SU-DHL-6 (cell line): Measurements from ENCODE around the gene KREMEN1.

Experiments used
- H2AFZ ChIP-seq: fragments of 200-600 bp; sonication (generic); 2 replicates; pipeline ENCODE4 v1.6.1; 2014; ENCODE audit warnings: low read depth, mild to moderate bottlenecking, moderate library complexity, mixed read lengths, antibody characterized with exemption, low read length; ENCODE audit not compliant: severe bottlenecking
- H3F3A ChIP-seq: fragments of 200-600 bp; shearing (Covaris generic); 2 replicates; pipeline ENCODE4 v1.6.0; 2016; ENCODE audit warnings: antibody characterized with exemption, mild to moderate bottlenecking; ENCODE audit not compliant: insufficient read depth
- H3K27ac ChIP-seq: fragments of 200-600 bp; sonication (generic); 2 replicates; pipeline ENCODE4 v1.5.1; 2016; ENCODE audit warnings: low read depth, mild to moderate bottlenecking, low read length, moderate library complexity, mixed read lengths
- H3K27me3 ChIP-seq: fragments of 200-600 bp; sonication (generic), shearing (Covaris generic); 2 replicates; pipeline ENCODE4 v1.6.0; 2014; ENCODE audit warnings: mild to moderate bottlenecking, low read length
- H3K36me3 ChIP-seq: fragments of 200-600 bp; sonication (generic); 2 replicates; pipeline ENCODE4 v1.6.1; 2014; ENCODE audit warnings: mild to moderate bottlenecking, low read length, mixed read lengths
- H3K4me2 ChIP-seq: fragments of 300-600, 200-600 bp; shearing (Covaris generic), sonication (generic); 2 replicates; pipeline ENCODE4 v1.6.0; 2014; ENCODE audit warnings: low read length, low read depth, mild to moderate bottlenecking; ENCODE audit not compliant: poor library complexity, severe bottlenecking
- H3K4me3 ChIP-seq: fragments of 200-600 bp; sonication (generic); 2 replicates; pipeline ENCODE4 v1.5.1; 2014; ENCODE audit warnings: antibody characterized with exemption, low read length, mild to moderate bottlenecking, mixed read lengths; ENCODE audit not compliant: insufficient read depth, poor library complexity, severe bottlenecking
- H3K79me2 ChIP-seq: fragments of 200-600 bp; sonication (generic); 2 replicates; pipeline ENCODE4 v1.6.1; 2014; ENCODE audit warnings: mild to moderate bottlenecking, low read length, moderate library complexity; ENCODE audit not compliant: insufficient read depth
- H3K9ac ChIP-seq: fragments of 200-600 bp; sonication (generic); 2 replicates; pipeline ENCODE4 v1.7.0; 2014; ENCODE audit warnings: mild to moderate bottlenecking, low read length
- H3K9me2 ChIP-seq: fragments of 200-600 bp; sonication (generic); replicated peaks from 2 replicates; pipeline ENCODE4 v1.6.1; 2014; ENCODE audit warnings: low read length; ENCODE audit not compliant: insufficient read depth
- H3K9me3 ChIP-seq: fragments of 200-600 bp; sonication (generic); 2 replicates; pipeline ENCODE4 v1.6.1; 2014; ENCODE audit warnings: low read length, mixed read lengths; ENCODE audit not compliant: insufficient read depth
- H4K20me1 ChIP-seq: fragments of 200-600 bp; sonication (generic); 2 replicates; pipeline ENCODE4 v1.6.1; 2014; ENCODE audit warnings: low read depth, mild to moderate bottlenecking, antibody characterized with exemption, low read length, moderate library complexity, mixed read lengths
- CTCF ChIP-seq: fragments of 200-600 bp; sonication (generic); IDR thresholded peaks from one replicate; pipeline ENCODE4 v1.5.1; 2017; ENCODE audit warnings: antibody characterized with exemption, mild to moderate bottlenecking, low read length, moderate library complexity; ENCODE audit not compliant: insufficient read depth, poor library complexity, severe bottlenecking
- EZH2phosphoT487 ChIP-seq: fragments of 200-600 bp; sonication (generic), shearing (Covaris generic); conservative IDR thresholded peaks from 2 replicates; pipeline ENCODE4 v1.6.1; 2018; ENCODE audit warnings: mild to moderate bottlenecking, antibody characterized with exemption, low read length, moderate library complexity, mixed read lengths

Gene KREMEN1

GRCh38 chr22:29072979-29073617 lies at the start of gene KREMEN1:
Gene KREMEN1 (plus strand): TSS chr22:29073035. CDS start chr22:29073131, 96 bp downstream.
- Histone ChIP-seq H3K27ac (no peak within 1 kb of the TSS), H3K79me2 (no peaks in the 10 kb centered on the region), H3F3A (0 out of 2 replicates have a peak, but pooled peaks cover 3% of the 10 kb centered on the region), H4K20me1 (no peaks in the 10 kb centered on the region), H3K4me2 (peak within 1 kb of the TSS; percentile 37), H3K36me3 (no peaks in the 10 kb centered on the region), H3K27me3 (no peaks in the 10 kb centered on the region), H3K4me3 (peak within 1 kb of the TSS; percentile 18), H2AFZ (no peak within 1 kb of the TSS), H3K9me2 (no peaks in the 10 kb centered on the region), H3K9ac (no peak within 1 kb of the TSS), H3K9me3 (no peaks in the 10 kb centered on the region)
- TF ChIP-seq CTCF: no peak

- Histone ChIP-seq H3F3A (no peaks in the 10 kb centered on the region), H2AFZ (no peak overlapping the region), H3K79me2 (no peaks in the 10 kb centered on the region), H4K20me1 (no peaks in the 10 kb centered on the region), H3K4me3 (no peak overlapping the region), H3K27me3 (no peaks in the 10 kb centered on the region), H3K4me2 (no peak overlapping the region), H3K36me3 (no peaks in the 10 kb centered on the region), H3K9me2 (no peaks in the 10 kb centered on the region), H3K27ac (no peak overlapping the region), H3K9ac (no peak overlapping the region), H3K9me3 (no peaks in the 10 kb centered on the region)
- TF ChIP-seq EZH2phosphoT487 (no peak), CTCF (no peak)
These were observed 49.6 kb upstream of the KREMEN1 start for GRCh38 chr22:29023172-29023796.

- H3K79me2 ChIP-seq: no peaks in the 10 kb centered on the region
These were observed 46.3 kb upstream of the KREMEN1 start for GRCh38 chr22:29026579-29026978.

More at GRCh38 chr22:29026579-29026978, 46.3 kb upstream of the KREMEN1 start:
- H3K36me3 ChIP-seq: no peaks in the 10 kb centered on the region
- H3K27me3 ChIP-seq: no peaks in the 10 kb centered on the region
- no peaks in the 10 kb centered on the region for H3F3A ChIP-seq
- no peak overlapping the region for H3K27ac ChIP-seq
- no peaks in the 10 kb centered on the region for H3K9me3 ChIP-seq
- no peak overlapping the region for H3K9ac ChIP-seq
- TF ChIP-seq CTCF (no peak), EZH2phosphoT487 (no peak)
- no peak overlapping the region for H2AFZ ChIP-seq
- no peak overlapping the region for H3K4me3 ChIP-seq
- H3K4me2 ChIP-seq: no peak overlapping the region
- no peaks in the 10 kb centered on the region for H3K9me2 ChIP-seq
- no peaks in the 10 kb centered on the region for H4K20me1 ChIP-seq
